GM18868 (cell line): ENCODE measurements around the gene GSTM3.
A peak's percentile ranks its signal among the peaks of the same experiment; 100 is the strongest.
"Not testable (repeated sequence)": the region's sequence is repeated elsewhere in the genome, so short reads cannot be mapped to it uniquely, and the experiment has no call there.

ENCODE experiments used
- ATAC-seq: cut with Tn5 transposase; IDR thresholded peaks from one replicate; pipeline ENCODE4 v1.9.1; 2021; ENCODE audit warnings: mild to moderate bottlenecking, moderate library complexity; ENCODE audit not compliant: unreplicated experiment

The GSTM3 gene

DNA sequence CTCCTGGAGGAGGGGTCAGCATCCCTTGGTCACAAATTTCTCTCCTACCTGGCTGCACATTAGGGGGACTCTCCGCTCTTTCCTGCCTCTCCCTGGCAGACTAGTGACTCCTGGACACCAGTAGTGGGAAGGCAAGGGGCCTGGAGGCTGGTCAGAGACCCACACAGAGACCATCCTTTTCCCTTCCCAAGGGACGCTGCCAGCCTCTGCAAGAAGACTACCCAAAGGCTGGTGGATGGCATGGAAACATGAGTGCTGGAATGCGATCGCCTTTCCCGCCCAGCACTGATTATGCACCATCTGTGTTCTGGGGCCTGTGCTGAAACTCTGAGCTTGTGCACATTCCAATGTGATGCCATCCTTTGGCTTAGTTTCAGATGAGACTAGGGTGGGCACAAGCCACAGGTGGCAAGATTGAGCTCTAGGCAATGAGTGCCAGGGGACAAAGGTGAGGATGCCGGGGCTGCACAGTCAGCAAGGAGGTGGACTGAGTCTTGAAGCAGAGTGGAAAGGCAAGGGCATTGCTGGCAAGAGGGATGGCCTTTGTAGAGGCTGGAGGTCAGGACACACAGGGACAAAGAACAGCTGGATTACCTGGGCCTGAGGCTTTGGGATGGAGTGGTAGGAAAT lies 35.5 kb upstream of the GSTM3 start:
- ATAC-seq: no peak

DNA sequence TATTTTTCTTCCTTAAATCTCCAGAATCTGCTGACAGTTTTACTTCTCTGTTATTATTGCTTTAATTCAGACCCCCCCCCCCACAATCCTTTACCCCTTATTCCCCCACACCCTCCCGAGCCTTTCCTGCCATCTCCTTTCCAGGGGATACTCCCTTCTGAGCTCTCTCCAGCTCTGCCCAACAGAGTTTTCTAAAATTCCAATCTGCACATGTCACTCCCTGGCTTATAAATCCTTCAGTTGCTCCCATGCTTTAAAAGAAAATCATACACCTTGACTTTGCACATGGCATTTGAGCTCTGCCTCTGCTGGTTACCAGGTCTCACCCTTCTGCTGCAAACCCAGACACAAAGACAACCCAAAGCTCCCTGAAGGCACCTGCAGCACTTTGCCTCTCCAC lies 34.6 kb upstream of the GSTM3 start:
- ATAC-seq: no peak

DNA sequence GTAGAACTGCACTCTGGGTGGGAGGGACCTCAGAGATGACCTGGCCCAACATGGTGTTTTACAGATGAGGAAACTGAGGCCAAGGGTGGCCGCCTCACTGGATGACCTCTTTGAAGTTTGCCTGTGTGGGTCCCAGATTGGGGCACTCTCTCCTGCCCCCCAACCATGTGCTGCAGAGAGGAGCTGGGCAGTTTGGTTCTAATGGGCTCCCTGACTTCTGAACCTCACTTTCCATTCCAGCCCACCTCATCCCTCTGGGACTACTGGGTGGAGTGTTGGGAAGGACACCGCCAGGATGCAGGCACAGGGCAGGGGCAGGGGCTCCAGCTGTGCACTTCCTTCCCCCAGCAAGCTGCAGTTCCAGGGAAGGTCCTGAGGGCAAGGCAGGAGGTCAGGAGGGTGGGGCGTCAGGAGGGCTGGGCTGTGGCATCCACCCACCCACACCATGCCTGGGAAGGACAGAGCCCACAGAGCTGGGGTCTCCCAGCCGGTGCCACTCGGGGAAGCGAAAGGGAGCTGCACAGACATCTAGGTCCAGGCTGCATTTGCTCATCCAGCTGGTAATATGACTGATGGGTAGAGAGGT lies 33.2 kb upstream of the GSTM3 start:
- no peak for ATAC-seq

DNA sequence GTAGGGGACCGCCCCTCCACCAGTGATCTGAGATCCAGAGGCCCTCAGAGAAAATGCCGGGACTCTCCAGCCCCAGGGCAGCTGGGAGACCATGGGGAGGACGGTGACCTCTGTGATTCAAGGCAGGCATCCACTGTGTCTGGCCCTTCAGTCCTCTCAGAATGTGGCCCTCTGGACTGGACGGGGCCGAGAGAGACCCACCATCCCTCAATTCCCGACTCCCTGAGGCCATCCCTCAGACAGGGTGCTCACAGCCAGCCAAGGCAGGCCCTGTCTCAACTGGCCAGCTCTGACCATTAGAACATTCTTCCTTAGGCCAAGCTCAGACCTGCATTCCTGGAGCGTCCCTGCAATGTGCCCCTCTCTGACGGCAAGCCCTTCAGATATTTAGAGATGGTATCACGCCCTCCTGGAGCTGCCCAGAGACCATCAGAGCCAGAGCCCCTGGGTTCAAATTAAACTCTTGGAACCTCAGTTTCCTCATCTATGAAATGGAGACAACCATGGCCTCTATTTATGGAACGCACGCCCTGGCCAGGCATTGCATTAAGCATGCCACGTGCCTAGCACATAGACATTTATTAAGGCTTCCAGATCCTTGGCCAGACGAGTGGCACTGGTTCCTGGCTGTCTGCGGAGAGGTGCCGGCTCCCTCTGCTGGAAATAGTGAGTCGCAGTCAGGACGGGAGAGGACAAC lies 32.5 kb upstream of the GSTM3 start:
- ATAC-seq: peak; percentile 78

DNA sequence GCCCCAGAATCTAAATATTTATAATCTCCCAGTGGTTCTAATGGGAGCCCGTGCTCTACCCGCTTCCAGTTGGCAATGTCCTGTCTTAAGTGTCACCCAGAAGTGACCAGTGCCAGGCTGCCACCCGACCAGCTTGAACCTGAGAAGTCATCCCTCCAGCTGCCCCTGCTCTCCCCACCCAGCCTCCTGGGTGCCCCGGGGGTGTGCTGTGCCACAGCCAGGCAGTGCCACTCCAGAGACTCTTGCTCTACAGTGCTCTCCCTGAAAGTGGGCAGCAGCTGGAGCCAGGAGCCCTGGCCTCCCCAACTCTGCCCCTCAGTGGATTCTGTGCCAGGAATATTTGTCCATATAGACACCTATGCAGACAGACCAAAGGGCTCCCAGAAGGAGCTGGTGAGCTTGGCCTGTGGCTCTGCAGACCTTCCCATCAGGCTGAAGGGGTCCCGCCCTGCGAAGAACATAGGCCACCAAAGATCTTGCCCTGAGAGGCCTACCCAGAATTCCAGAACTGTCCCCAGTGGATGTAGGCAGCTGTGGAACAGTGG lies 31.9 kb upstream of the GSTM3 start:
- ATAC-seq: no peak

DNA sequence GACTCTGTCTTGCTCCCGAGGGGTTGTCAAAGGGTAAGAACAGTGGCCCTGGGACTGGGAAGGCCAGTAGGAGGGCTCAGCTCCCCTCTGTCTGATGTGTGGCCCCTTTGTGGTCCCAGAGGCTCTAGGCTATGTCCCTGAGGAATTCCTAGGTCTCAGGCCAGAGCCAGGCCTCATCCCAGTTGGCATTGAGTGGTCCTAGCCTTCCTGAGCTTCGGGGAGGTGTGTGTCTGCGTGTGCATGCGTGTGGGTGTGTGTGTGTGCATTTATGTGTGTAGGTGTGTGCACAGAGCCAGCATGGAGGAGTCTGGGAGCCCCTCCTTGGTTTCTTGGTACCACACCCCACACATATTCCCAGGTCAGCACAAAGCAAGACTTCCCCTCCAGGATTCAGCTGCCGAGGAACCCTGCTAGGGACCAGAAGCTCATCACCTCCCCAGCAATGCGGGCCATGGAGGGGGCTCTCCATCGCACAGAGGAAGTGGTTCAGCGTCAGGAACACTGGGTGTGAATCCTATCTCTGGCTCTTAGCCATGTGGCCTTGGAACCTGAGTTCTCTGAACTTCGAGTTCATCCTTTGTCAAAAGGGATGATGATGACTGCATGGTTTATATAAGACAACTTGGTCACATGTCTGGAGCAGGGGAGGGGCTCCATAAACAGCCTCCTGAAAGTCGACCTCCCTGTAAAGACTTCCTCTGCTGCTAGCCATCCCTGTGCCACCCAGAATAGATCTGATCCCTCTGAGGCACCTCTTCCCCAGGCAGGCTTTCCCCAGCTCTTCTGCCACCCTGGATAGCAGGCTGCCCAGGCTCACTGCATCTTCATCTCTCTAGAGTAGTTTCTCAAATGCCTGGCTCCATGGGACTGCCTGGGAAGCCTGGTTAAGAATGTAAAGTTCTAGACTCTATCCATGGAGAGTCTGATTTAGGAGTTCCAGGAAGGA lies 31.1 kb upstream of the GSTM3 start:
- no peak for ATAC-seq

DNA sequence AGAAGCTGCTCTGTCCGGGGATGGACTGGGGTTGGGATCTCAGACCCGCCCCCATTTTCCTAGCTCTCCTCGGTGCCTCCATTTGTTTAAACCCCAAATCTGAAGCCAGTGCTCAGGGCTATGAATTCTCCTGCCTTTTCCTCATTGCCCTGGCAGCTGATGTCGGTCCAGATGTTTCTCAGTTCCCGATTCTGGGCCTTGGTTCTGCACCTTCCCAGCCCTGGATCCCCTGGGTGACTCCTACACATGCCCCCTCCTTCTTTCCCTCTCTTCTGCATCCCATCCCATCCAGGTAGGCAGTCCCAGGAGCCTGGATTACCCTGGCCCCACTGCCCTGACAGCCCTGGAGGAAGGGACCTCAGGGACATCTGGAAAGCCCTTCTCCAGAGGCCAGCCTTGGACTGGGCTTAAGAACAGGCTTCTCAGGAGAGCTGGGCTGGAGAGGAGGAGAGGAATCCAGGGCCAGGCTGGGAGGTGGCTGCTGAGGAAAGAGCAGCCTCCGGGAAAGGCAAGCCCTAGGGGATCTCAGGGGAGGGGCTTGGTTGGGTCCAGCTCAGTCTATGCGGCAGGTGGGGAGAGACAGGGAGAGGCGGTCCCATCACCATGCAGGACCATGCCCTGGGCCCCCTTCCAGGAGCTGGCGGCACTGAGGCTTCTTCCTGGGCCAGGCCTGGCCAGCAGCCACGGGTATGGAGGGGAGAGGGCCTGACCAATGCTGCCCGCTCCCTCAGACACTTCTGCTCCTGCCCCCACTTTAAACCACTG lies 29.7 kb upstream of the GSTM3 start:
- no peak for ATAC-seq

DNA sequence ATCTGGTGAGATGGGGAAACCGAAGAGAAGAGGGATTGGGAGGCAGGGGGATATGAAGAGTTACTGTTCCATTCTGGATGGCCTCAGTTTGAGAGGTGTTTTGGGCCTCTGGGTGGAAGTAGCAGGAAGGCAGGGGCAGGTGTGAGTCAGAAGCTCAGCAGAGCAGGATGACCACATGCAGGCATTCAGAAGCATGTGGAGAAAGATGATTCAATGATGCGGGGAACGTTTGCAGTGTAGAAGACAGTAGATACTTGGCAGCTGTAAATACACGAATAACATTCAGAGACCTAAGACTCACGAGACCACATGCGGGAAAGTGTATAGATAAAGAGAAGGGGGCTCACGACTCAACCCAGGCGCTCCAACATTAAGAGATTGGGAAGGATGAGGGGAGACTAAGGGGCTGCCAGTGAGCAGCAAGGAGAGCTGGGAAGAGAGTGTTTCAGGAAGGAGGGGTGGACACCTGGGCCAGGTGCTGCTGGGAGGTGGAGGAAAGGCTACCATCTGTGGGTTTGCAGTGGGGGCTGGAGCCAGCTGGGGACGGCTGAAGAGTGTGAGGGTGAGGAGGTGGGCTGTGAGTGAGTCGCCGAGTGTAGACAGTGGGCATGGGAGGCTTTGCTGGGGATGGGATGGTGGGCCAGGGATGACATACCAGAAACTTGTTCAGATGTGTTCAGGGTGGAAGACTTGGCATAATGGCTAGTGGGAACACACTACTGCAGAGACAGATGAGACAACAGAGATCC lies 28.7 kb upstream of the GSTM3 start:
- no peak for ATAC-seq

DNA sequence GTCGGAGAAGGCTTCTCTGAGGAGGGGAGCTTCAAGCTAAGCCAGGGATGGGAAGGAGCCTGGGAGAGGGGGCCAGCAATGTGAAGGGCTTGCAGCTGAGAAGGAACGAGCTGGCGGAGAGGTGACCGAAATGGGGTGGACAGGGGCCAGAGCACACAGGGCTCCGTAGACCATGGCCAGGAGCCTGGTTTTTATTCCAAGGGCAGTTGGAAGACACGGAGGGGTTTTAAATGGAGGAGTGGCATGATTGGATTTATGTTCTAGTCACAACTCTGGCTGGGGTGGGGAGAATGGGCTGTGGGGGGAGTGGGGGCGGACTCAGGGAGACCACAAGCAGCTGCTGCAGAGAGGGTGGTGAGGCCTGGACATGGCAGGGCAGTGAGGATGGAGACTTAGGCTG lies 28.0 kb upstream of the GSTM3 start:
- ATAC-seq: no peak

DNA sequence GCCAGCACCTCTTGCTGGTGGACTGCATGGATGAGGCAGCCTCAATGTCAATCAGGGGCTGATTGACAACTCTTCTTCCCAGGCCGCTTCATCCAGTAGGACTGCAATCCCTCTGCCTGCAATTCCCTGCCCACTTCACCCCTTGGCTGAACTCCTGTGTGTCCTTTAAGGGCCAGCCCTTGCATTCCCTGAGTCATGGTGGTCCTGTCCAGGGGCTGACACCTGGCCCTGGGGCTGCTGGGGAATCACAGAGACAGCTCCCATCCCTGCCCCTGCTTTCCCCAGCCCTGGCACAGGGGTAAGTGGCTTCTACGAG lies 27.5 kb upstream of the GSTM3 start:
- ATAC-seq: no peak

DNA sequence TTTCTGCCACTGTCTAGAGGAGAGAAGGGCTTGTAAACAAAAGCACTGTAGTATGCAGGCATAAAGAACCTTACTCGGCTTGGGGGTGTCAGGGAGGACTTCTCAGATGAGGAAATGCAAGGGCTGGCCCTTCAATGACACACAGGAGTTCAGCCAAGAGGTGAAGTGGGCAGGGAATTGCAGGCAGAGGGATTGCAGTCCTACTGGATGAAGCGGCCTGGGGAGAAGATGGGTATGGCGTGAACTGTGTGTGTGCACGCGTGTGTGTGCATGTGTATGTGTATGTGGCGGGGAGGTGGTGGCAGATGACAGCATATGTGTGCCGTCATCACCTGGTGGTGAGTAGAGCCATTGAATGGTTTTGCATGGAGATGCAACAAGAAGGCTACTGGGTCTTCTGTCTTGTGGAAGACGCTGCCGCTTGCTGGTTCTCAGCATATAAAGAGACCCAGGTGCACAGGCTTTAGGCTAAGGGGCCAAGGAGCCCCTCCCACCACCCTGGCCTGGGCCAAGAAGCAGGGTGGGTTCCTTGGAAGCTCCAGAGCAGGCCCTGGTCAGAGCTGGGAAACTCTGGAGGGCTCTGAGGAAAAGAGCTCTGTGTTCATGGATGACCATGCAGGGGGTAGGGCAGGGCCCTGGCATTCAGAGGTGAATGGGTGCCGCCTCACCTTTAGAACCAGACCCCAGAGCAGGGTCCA lies 26.9 kb upstream of the GSTM3 start:
- no peak for ATAC-seq

DNA sequence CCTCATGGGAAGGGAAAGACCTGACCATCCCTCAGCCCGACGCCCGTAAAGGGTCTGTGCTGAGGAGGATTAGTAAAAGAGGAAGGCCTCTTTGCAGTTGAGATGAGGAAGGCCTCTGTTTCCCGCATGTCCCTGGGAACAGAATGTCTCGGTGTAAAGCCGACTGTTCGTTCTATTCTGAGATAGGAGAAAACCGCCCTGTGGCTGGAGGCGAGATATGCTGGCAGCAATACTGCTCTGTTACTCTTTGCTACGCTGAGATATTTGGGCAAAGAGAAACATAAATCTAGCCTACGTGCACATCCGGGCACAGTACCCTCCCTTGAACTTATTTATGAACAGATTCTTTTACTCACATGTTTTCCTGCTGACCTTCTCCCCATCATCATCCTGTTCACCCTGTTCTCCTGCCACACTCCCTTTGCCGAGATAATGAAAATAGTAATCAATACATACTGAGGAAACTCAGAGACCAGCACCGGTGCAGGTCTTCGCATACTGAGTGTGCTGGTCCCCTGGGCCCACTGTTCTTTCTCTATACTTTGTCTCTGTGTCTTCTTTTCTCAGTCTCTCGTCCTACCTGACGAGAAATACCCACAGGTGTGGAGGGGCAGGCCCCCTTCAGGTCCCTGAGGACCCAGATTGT lies 26.3 kb upstream of the GSTM3 start:
- ATAC-seq: not testable (repeated sequence)

DNA sequence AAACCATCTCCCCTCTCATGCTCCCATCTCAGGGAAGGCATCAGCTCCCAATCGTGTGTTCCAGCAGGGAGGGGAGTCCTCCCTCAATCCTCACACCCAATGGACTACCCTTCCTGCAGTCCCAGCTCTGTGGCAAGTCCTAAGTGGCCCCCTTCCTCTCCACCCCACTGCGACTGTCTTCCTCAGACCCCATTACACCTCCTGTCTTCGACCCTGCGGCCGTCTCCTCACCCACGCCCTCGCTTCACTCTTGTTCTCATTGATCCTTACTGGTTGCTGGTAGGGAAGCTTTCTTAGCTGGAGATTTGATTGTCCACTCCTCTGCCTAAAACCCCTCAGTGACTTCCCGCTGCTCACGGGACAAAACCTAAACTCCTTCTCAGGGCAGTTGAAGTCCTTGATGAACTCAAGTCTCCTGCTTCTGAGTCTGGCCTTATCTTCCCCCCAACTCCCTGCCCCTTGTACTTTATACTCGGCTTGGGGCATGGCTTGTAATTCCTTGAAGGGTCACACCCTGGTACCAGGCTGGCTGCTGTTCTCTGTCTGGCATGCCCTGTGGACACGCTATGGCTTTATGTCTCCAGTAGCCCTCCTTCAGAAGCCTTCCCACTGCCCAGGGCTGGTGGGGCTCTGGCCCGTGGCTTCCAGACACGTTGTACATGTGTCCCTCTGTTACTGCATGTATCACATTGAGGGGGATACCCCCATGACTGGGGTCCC lies 25.2 kb upstream of the GSTM3 start:
- no peak for ATAC-seq

DNA sequence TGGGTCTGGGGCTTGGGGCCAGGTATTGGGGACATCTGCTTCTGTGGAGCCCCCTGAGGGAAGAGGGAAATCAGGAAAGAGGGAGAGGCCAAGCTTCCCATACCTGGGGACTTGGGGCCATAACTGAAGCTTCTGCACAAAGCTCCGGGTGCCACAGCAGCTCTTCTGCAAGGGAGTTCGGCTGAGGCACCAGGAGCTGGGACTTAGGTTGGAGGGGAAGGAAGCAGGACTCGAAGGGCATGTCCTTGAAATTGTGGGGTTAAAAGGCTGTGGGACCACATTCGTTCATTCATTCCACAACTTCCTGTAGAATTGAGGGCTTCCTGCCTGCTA lies 24.6 kb upstream of the GSTM3 start:
- no peak for ATAC-seq

DNA sequence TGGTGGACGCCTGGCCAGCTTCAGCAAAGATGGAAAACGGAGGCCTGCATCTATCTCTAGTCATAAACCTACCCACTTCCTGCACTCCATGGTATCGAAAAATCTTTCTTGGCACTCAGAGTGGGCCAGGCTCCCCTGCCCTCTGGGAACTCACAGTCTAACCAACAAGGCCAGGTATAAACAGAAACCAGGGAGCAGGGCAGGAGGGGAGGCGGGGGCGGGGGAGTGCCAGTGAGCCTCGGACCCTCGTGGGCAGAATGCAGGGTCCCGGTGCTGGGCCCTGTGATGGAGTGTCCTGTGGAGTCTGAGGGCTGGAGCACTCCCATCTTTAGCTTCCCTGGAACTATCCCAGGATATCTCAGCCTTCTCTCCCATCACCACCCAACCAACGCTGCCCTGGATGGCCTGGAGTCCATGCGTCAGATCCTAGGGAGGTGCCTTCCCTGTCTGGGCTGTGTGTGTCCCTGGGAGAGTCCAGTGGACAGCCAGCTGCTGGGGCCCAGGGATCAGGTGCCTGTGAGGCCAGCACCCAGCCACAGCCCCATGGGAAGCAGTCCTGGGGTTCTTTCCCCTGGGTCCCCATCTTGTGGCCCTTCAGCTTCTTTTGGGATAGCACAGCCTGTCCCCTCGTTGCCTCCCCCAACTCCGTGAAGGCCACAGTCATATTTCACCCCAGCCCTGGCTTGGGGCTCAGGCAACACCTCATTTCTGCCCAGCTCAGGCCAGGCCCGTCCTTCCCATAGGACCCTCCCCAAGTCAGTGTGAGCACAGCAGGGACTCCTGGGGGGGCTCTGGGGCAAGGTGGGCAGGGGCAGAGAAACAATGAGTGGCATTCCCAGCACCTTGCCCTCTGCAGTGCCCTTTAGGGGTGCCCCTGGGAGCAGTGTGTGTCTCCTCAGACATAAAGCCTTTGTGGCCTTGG lies 24.0 kb upstream of the GSTM3 start:
- ATAC-seq: no peak

DNA sequence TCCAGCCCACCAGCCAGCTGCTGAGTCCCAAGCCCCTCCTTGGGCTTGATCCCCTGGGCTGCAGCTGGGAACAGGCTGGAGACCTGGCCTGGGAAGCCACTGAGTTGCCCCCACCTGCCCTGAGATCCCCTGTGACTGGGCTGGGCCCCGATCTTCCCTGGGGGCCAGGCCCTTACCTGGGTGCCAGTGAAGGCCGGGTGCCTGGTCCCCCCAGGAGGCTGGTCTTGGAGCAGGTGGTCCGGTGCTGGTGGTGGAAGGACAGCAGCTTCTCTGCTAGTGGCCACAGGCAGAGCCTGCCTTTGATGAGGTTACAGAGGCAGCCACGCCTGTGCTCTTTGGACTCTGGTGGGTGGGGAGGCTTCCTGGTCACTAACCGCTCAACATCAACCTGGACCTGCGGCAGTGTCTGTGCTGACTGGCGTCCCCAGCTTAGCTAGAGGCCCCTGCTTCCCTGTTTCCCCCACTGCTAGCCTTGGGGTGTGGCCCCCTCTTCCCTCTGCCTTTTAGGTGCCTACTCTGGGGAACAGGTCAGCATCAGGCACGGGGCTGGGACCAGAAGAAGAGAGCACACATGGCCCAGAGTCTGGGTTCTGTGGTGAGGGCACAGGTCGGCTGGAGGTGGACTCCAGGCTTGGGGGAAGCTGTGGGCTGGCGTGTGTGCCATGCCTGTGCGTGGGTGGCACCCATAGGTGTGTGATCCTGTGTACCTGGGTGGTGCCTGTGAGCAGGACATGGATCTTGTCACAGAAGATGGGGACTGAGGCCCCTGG lies 23.0 kb upstream of the GSTM3 start, which contains the start of gene EPS8L3:
TSS of gene EPS8L3 (minus strand) at position 278 of the 770 bp plus-strand sequence. CDS start 2,174 bp downstream, outside the sequence.
- ATAC-seq: no peak
